AG10803 (cell line): ENCODE results near the gene WDR70.
"Not testable (repeated sequence)": the region's sequence is repeated elsewhere in the genome, so short reads cannot be mapped to it uniquely, and the experiment has no call there.

Experiments used
- DNase-seq: peaks from one replicate; pipeline ENCODE4 v3.0.0; 2010; ENCODE audit warnings: low read depth
- H3K4me3 ChIP-seq: 2 replicates; pipeline ENCODE4 v1.5.1; 2011; ENCODE audit warnings: mild to moderate bottlenecking, low read length, control low read depth
- TF ChIP-seq, protein P1 (sequence below): conservative IDR thresholded peaks from 2 replicates; pipeline ENCODE4 v1.5.1; 2011; ENCODE audit warnings: mild to moderate bottlenecking, low read length, control low read depth, inconsistent platforms

Gene WDR70

DNA sequence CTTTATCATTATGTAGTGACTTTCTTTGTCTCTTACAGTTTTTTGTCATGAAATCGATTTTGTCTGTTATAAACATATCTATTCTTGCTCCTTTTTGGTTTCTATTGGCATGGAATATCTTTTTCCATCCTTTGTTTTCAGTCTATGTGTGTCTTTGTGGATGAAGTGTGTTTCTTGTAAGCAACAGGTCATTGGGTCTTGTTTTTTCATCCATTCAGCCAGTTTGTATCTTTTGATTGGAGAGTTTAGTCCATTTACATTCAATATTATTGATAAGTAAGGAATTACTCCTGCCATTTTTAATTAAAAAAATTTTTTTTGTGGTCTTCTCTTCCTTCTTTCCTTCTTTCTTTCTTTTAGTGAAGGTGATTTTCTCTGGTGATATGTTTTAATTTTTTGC, 266.6 kb downstream of the WDR70 start:
- TF ChIP-seq, protein P1, sequence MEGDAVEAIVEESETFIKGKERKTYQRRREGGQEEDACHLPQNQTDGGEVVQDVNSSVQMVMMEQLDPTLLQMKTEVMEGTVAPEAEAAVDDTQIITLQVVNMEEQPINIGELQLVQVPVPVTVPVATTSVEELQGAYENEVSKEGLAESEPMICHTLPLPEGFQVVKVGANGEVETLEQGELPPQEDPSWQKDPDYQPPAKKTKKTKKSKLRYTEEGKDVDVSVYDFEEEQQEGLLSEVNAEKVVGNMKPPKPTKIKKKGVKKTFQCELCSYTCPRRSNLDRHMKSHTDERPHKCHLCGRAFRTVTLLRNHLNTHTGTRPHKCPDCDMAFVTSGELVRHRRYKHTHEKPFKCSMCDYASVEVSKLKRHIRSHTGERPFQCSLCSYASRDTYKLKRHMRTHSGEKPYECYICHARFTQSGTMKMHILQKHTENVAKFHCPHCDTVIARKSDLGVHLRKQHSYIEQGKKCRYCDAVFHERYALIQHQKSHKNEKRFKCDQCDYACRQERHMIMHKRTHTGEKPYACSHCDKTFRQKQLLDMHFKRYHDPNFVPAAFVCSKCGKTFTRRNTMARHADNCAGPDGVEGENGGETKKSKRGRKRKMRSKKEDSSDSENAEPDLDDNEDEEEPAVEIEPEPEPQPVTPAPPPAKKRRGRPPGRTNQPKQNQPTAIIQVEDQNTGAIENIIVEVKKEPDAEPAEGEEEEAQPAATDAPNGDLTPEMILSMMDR: no peak
- DNase-seq: no peak
- H3K4me3 ChIP-seq: no peak overlapping the region

DNA sequence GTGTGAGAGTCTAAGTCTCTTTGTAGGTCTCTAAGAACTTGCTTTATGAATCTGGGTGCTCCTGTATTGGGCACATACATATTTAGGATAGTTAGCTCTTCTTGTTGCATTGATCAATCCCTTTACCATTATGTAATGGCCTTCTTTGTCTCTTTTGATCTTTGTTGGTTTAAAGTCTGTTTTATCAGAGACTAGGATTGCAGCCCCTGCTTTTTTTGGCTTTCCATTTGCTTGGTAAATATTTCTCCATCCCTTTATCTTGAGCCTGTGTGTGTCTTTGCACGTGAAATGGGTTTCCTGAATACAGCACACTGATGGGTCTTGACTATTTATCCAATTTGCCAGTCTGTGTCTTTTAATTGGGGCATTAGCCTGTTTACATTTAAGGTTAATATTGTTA, 275.4 kb downstream of the WDR70 start:
- H3K4me3 ChIP-seq, DNase-seq: not testable (repeated sequence)

- H3K4me3 ChIP-seq: no peak overlapping the region
- TF ChIP-seq, protein P1: no peak
- DNase-seq: no peak
These were observed 277.9 kb downstream of the WDR70 start for GRCh38 chr5:37657046-37657445.

DNA sequence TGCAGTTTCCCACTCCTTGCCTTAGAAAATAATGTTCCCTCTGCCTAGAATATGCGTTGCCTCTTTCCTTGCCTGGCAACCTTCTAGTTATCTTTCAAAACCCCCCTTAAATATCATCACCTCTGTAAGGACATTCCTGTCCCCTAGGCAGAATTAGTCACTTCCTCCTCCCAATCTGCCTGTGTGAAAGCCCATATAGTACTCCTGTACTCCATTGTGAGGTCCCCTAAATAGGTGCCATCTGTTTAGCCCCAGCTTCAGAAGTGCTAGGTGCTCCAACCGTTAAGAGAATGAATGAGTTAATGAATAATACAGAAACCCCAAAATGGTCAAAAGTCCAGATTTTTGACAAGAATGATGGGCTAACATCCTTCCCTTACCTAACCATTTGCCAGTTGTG, 279.3 kb downstream of the WDR70 start:
- no peak for DNase-seq
- TF ChIP-seq, protein P1: no peak
- no peak overlapping the region for H3K4me3 ChIP-seq

GRCh38 chr5:37660319-37660718, 281.2 kb downstream of the WDR70 start:
- DNase-seq: no peak
- TF ChIP-seq, protein P1: no peak
- no peak overlapping the region for H3K4me3 ChIP-seq

GRCh38 chr5:37661227-37661920, 282.3 kb downstream of the WDR70 start:
- no peak overlapping the region for H3K4me3 ChIP-seq
- TF ChIP-seq, protein P1: no peak

GRCh38 chr5:37661951-37662350, 282.8 kb downstream of the WDR70 start:
- no peak for DNase-seq
- no peak overlapping the region for H3K4me3 ChIP-seq
- TF ChIP-seq, protein P1: no peak

More at GRCh38 chr5:37661227-37661920, 282.3 kb downstream of the WDR70 start:
- no peak for DNase-seq

GRCh38 chr5:37662362-37662761, 283.2 kb downstream of the WDR70 start:
- H3K4me3 ChIP-seq: no peak overlapping the region
- TF ChIP-seq, protein P1: no peak
- DNase-seq: peak; percentile 22
